Adipocyte (in vitro differentiated cells): Measurements from ENCODE around the gene MCRIP1.

ENCODE experiments used
- DNase-seq: peaks from one replicate; pipeline ENCODE4 v3.0.0-alpha.2; 2015; ENCODE audit warnings: low read depth
- H3K27me3 ChIP-seq: replicated peaks from 2 replicates; pipeline ENCODE4 v1.7.0; 2013; ENCODE audit warnings: mild to moderate bottlenecking, low read length, moderate library complexity; ENCODE audit not compliant: control insufficient read depth, insufficient read depth
- H3K36me3 ChIP-seq: 2 replicates; pipeline ENCODE4 v1.7.0; 2013; ENCODE audit warnings: low read length, mild to moderate bottlenecking, moderate library complexity; ENCODE audit not compliant: control insufficient read depth, insufficient read depth, severe bottlenecking
- H3K4me1 ChIP-seq: 2 replicates; pipeline ENCODE4 v1.7.0; 2013; ENCODE audit warnings: mild to moderate bottlenecking, low read length, moderate library complexity; ENCODE audit not compliant: control insufficient read depth, insufficient read depth
- H3K4me3 ChIP-seq: 2 replicates; pipeline ENCODE4 v1.7.0; 2013; ENCODE audit warnings: mild to moderate bottlenecking, low read length, moderate library complexity
- H3K9ac ChIP-seq: 2 replicates; pipeline ENCODE4 v1.7.0; 2013; ENCODE audit warnings: mild to moderate bottlenecking, low read length, moderate library complexity
- H3K9me3 ChIP-seq: 2 replicates; pipeline ENCODE4 v1.7.0; 2013; ENCODE audit warnings: mild to moderate bottlenecking, low read length, moderate library complexity; ENCODE audit not compliant: control insufficient read depth

Gene MCRIP1, protein sequence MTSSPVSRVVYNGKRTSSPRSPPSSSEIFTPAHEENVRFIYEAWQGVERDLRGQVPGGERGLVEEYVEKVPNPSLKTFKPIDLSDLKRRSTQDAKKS

DNA sequence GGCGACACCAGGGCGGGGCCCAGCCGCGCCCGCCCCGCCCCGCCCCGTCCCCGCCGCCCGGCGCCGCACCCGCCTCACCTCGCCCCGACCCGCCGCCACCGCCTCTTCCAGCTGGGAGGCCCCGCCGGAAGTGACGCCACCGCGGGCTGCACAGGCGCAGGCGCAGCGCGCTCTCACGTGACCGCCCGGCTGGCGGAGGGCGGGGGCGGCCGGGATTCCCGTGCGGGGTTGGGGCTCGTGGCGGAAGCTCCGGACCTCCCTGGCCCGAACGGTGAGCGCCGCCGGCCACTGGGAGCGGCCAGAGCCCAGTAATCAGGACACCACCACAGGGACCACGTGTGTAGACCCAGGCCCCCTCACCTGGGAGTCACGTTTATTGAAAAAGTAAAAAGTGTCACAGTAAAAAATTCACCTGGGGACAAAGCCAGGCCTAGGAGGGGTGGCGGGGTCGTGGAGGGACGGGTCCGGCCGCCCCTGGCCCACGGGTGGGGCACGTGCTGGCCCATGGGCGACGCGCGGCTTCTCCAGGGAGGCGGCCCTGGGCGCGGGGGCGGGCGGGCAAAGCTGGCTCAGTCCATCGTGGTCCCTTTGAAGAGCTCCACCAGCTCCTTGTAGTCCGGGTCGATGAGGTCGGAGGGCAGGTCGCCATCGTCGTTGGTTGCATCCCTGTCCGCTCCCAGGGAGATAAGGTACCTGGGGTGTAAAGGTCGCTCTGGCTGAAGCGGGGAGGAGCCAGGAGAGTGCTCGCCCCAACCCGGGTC lies at the start of gene MCRIP1:
Gene MCRIP1 (minus strand): TSS at position 132 of the 761 bp plus-strand sequence. CDS start 8,785 bp downstream, outside the sequence.
- H3K4me1 ChIP-seq, result peaks cover 19% of the 10 kb centered on the region
- DNase-seq, result peak; percentile 98

DNA sequence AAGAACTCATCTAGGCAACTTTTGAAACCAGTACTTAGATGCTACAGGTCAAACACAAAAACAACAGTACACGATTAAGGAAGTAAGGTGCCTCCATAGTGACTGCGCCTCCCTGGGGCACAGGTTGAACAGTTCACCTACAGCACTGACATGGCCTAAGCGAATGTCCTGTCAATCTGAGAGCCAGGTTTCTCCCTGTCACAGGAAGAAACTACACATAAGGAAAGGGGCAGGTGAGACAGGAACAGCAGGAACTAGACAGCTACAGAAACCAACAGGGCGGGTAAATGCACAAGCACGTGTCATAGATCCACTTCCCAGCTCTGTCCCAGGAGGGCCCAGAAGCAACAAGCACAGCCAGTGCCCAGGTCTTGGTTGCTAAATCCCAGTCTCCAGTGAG lies 46.0 kb upstream of the MCRIP1 start:
- Histone ChIP-seq H3K36me3 (no peaks in the 10 kb centered on the region), H3K4me1 (peaks cover under 1% of the 10 kb centered on the region), H3K9me3 (no peaks in the 10 kb centered on the region), H3K4me3 (no peak overlapping the region), H3K27me3 (no peaks in the 10 kb centered on the region), H3K9ac (no peak overlapping the region)
- DNase-seq, result no peak

More for the DNA sequence above, at the start of gene MCRIP1:
- no peaks in the 10 kb centered on the region for H3K27me3 ChIP-seq
- peak within 1 kb of the TSS; percentile 86 for H3K4me3 ChIP-seq
- H3K9me3 ChIP-seq, result no peaks in the 10 kb centered on the region
- peak within 1 kb of the TSS; percentile 92 for H3K9ac ChIP-seq
- no peaks in the 10 kb centered on the region for H3K36me3 ChIP-seq

DNA sequence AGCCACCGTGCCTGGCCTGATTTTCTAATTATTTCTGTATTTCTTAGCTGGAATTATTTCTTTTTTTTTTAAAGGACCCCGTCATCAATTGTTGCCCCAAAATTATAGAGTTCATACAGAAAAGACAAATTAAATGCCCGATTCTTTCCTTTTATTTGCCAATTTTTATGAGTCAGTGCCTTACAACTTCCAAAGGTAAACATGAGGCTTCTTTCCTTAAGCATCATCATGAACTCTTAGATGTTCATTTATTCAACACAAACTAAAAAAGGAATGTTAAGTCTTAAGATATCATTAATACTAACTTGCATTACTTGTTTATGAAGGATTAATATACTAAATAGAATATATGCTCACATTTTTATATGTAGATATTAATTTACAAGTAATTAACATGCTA lies 45.2 kb upstream of the MCRIP1 start:
- Histone ChIP-seq H3K9me3 (no peaks in the 10 kb centered on the region), H3K9ac (no peak overlapping the region), H3K36me3 (no peaks in the 10 kb centered on the region), H3K4me1 (no peaks in the 10 kb centered on the region), H3K27me3 (no peaks in the 10 kb centered on the region), H3K4me3 (no peak overlapping the region)
- no peak for DNase-seq

DNA sequence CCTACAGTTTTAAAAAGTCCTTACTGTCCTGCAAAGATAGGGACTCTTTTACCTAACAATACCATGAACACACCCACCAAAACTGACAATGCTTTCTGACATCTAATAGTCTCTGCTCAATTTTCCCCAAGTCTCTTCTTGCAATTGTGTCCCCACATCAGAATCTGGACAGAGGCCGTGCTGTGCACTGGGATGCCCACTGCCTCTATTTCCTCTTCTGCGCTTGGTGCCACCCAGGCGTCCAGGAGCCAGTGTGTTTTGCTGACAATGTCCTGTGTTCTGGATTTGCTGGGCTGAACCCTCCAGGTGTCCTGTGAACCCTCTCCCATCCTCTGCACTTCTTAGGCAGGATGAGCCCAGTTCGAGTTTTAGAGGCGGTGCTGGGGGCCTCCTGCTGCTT lies 44.5 kb upstream of the MCRIP1 start:
- Histone ChIP-seq H3K36me3 (no peaks in the 10 kb centered on the region), H3K27me3 (no peaks in the 10 kb centered on the region), H3K9me3 (no peaks in the 10 kb centered on the region), H3K4me3 (no peak overlapping the region), H3K9ac (no peak overlapping the region), H3K4me1 (peaks cover 6% of the 10 kb centered on the region)
- DNase-seq, result no peak

DNA sequence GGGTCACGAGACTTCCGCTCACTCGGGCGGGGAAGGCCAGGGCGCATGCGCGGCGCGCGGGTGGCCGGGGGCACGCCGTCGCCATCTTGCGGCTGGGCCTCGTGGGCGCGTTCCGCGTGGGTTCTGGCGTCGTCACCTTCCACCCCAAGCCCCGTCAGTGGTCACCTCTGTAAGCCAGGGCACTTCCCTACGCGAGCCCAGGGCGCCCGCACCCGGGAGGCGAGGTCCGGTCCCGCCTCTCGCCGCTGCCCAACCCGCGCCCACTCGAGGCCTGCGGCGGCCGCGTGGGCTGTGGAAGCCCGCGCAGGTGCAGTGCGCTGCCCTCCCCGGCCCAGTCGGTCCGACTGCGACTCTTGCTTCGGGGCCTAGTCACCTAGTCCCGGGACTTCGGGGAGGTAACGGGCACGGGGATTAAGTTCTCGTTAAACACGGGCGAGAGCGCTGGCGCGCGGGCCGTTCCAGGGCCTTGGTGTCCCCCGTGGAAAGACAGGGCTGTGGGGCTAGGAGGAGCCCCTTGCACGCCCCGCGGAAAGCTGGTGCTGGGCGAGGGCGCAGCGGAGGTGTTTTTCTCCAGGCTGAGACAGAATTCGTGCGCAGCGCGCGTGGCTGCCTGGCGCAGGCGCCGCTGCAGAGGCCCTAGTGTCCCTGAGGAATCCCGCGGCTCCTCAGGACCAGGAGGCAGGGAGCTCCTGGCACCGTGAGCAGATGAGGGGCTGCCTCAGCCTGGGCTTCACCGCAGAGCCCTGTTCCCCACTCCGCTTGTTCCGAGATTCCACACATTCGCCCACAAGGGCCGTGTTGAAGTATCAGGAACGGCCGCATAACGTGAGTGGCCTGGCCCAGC lies 38.5 kb upstream of the MCRIP1 start:
- Histone ChIP-seq H3K36me3 (peaks cover 21% of the 10 kb centered on the region), H3K4me1 (peaks cover 24% of the 10 kb centered on the region), H3K27me3 (no peaks in the 10 kb centered on the region), H3K9ac (peak overlapping the region; percentile 97), H3K4me3 (peak overlapping the region; percentile 91), H3K9me3 (no peaks in the 10 kb centered on the region)
- peak; percentile 96 for DNase-seq

DNA sequence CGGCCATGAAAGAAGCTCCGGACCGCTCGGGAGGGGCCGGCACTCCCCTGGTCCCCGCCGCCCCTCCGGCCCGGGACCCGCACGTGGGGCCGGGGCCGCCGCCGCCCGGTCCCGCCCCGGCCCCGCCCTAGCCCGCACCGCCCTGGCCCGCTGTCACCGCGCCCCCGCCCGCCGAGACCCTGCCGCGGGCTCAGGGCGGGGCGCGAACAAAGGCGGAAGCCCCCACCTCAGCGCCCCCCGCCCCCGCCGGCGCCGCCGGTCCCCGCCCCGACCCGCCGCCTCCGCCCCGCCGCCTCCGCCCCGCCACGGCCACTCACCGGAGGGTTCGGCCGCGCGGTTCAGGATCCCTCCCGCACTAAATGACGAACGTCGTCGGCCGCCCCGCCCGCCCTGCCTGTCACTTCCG lies 37.9 kb upstream of the MCRIP1 start, which contains the start of gene ARHGDIA:
Gene ARHGDIA (minus strand): TSS at position 357 of the 406 bp plus-strand sequence. CDS start 1,407 bp downstream, outside the sequence.
- peaks cover 24% of the 10 kb centered on the region for H3K4me1 ChIP-seq
- peak within 1 kb of the TSS; percentile 91 for H3K4me3 ChIP-seq
- H3K9me3 ChIP-seq, result no peaks in the 10 kb centered on the region
- no peak for DNase-seq
- no peaks in the 10 kb centered on the region for H3K27me3 ChIP-seq
- H3K9ac ChIP-seq, result peak within 1 kb of the TSS; percentile 97
- H3K36me3 ChIP-seq, result peaks cover 21% of the 10 kb centered on the region

DNA sequence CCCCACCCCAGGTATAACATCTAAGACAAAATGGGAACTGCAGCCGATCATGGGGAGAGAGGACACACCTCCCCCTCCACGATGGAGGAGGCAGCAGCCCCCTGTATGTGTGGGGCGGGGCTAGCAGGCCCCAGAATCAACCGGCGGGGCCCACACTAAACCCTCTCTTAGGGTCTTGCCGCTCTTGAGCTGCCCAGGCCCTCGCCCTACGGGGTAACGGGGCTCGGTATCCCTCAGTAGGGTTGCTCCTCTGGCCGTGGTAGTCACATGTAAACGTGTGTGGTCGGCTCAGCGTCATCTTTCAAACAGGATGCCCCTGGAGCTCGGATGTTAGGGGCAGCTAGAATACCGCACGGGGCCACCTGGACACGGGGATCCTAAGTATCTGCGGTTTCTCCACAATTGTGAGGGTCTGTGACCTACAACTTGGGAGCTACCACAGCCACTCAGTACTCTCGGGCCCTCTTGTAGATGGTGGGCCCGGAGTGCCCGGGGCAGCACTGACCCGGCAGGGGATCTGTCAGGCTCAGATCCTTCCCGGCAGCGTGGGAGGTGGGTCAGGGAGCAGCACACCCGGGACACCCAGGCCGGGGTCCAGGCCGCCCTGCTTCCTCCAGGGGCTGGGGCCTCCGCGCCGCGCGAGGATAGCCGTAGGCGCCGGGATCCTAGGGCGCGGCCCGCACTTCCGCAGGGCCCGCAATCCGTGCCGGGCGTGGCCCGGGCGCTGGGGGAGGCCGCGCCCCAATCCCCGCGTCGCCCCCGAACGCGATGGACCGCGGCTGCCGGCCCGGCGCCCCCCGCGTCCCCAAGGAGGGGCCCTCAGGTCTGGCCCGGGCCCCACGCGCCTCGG lies 37.3 kb upstream of the MCRIP1 start:
- Histone ChIP-seq H3K4me1 (peaks cover 24% of the 10 kb centered on the region), H3K36me3 (peaks cover 21% of the 10 kb centered on the region), H3K27me3 (no peaks in the 10 kb centered on the region), H3K9me3 (no peaks in the 10 kb centered on the region), H3K9ac (peak overlapping the region; percentile 92), H3K4me3 (peak overlapping the region; percentile 87)
- peak; percentile 69 for DNase-seq

DNA sequence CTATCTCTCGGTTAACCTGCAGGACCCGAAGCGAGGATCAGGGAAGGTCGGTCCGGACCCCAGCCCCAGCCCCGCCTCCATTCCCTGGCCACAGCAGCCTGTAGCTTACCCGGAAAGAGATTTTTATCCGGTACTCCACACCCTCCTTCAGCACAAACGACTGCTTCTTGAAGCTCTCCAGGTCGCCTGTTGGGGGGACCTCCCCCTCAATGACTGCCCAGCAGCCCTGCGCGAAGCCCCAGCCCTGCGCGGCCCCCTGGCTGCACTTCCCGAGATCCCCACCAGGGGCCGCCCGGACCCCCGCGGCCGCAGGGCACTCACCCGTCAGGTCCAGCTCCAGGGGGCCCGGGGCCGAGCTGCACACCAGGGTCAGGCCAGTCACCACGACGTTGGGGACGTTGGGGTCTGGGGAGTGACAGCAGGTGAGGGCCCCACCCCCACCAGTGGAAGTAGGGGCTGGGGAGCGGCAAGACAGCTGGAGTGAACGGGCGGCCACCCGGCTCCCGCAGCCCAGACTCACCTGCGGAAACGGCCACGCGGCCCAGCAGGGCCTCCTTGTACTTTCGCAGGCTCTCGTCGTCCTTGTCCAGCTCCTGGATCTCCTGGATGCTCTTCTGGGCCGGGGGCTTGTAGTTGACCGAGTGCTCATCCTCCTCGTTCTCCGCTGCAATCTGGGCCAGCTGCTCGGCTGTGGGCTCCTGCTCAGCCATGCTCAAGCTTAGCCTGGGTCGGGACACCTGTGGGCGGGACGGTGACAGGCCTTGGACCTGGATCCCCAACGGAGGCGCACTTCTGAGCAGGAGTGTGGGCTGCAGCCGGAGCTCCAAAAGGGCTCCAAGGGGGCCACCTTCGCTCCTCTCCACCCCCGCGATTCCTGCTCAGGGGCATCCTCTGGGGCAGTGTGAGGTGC lies 36.4 kb upstream of the MCRIP1 start:
- peak overlapping the region; percentile 92 for H3K9ac ChIP-seq
- peak; percentile 59 for DNase-seq
- H3K9me3 ChIP-seq, result no peaks in the 10 kb centered on the region
- H3K36me3 ChIP-seq, result peaks cover 22% of the 10 kb centered on the region
- no peaks in the 10 kb centered on the region for H3K27me3 ChIP-seq
- peaks cover 24% of the 10 kb centered on the region for H3K4me1 ChIP-seq
- H3K4me3 ChIP-seq, result peak overlapping the region; percentile 87

DNA sequence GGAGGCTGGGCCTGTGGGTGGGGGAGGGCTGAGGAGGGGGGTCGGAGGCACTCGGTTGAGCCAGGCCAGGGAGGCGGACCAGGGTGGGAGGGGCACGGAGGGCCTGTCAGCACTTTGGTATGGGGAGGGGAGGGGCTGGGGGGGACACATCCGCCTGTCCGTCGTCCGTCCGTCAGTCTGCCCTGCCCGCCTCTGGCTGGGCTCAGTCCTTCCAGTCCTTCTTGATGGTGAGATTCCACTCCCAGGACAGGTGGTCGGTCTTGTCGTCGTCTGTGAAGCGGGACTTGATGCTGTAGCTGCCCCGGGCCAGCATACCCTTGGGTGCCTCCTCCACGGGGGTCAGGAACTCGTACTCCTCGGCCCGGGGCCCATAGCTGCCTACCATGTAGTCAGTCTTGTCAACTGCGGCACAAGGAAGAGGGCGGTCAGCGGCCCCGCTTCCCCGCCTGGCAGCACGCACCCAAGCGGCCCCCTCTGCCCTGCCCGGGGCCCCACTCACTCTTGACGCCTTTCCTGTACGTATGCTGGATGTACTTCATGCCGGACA lies 35.7 kb upstream of the MCRIP1 start:
- H3K9ac ChIP-seq, result peak overlapping the region; percentile 92
- H3K27me3 ChIP-seq, result no peaks in the 10 kb centered on the region
- H3K9me3 ChIP-seq, result no peaks in the 10 kb centered on the region
- H3K4me1 ChIP-seq, result peaks cover 29% of the 10 kb centered on the region
- peaks cover 29% of the 10 kb centered on the region for H3K36me3 ChIP-seq
- peak overlapping the region; percentile 87 for H3K4me3 ChIP-seq
- peak; percentile 80 for DNase-seq
